PFSK-1 (cell line): Measurements from ENCODE around the gene ELAVL1.

Source experiments
- POLR2AphosphoS5 ChIP-seq: IDR thresholded peaks from 2 replicates; pipeline ENCODE4 v1.6.1; 2012; ENCODE audit warnings: low read depth, mild to moderate bottlenecking, control low read depth, low read length, moderate library complexity
- SIN3A ChIP-seq: IDR thresholded peaks from 2 replicates; pipeline ENCODE4 v1.6.1; 2012; ENCODE audit warnings: mild to moderate bottlenecking, low read length, moderate library complexity, borderline replicate concordance; ENCODE audit not compliant: insufficient read depth
- TAF1 ChIP-seq: IDR thresholded peaks from 2 replicates; pipeline ENCODE4 v1.6.1; 2012; ENCODE audit warnings: low read length, control low read depth, borderline replicate concordance; ENCODE audit not compliant: insufficient read depth

DNA sequence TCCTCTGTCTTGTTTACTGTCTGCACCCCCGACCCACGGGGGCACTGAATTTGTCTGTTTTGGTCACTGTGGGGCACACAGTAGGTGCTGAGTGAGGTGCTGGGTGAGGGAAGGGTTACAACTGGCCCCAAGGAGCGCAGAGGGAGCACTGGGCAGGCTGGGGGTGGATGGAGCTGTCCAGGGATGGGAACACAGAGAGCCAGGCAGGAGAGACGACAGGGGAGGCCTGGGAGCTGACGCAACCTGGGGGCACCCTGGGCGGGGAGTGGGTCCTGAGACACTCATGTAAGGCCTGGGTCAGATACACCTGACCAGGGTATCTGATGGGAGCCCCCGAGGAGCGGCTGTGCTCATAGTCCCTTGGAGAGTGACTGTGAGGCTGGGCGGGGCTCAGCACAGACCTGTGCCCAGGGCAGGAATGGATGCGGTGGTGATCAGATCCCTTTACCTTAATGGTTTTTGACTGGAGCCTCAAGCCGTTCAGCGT is 24.8 kb downstream of the ELAVL1 start:
- TF ChIP-seq POLR2AphosphoS5: no peak
- TF ChIP-seq SIN3A: no peak
- TF ChIP-seq TAF1: no peak
